CD4-positive, alpha-beta memory T cell (primary cell): ENCODE results near the gene SCYGR4. TPM values are rescaled to one million over a fixed set of nuclear protein-coding genes. Genes with fewer than 3 reads are reported as not detected.

Experiments used
- CTCF ChIA-PET: fragments of 350-600 bp; sonication (Branson Sonifier 250); formaldehyde crosslinking; loops from one replicate; lab custom pipeline; 2021; ENCODE audit warnings: inconsistent platforms; ENCODE audit not compliant: partially characterized antibody; lab: Charles Lee
- POLR2A ChIA-PET: fragments of 350-600 bp; sonication (Branson Sonifier 250); formaldehyde crosslinking; loops from one replicate; lab custom pipeline; 2021; ENCODE audit not compliant: partially characterized antibody; lab: Charles Lee
- DNase-seq, 5 donors: peaks; one replicate each; pipeline versions ENCODE4 v3.0.0 to v3.0.0-alpha.2; 2020 to 2022; ENCODE audit warnings: mixed read lengths in 1 of 5
- H3K27ac ChIP-seq: one replicate; pipeline ENCODE4 v1.7.0; 2013; ENCODE audit warnings: low read depth, low read length
- H3K27me3 ChIP-seq: 2 replicates; pipeline ENCODE4 v1.7.0; 2013; ENCODE audit warnings: mild to moderate bottlenecking, low read length, moderate library complexity; ENCODE audit not compliant: insufficient read depth
- H3K36me3 ChIP-seq: 2 replicates; pipeline ENCODE4 v1.7.0; 2013; ENCODE audit warnings: mild to moderate bottlenecking, low read length, moderate library complexity; ENCODE audit not compliant: insufficient read depth
- H3K4me1 ChIP-seq: 2 replicates; pipeline ENCODE4 v1.7.0; 2013; ENCODE audit warnings: mild to moderate bottlenecking, low read length, moderate library complexity; ENCODE audit not compliant: insufficient read depth
- H3K4me3 ChIP-seq, 2 donors: one replicate each; pipeline ENCODE4 v1.7.0; 2013; ENCODE audit warnings: low read length in 2 of 2, mild to moderate bottlenecking in 1 of 2
- H3K9me3 ChIP-seq, 2 donors: one replicate each; pipeline ENCODE4 v1.7.0; 2013; ENCODE audit warnings: low read length in 2 of 2, control low read depth in 1 of 2; ENCODE audit not compliant: control insufficient read depth in 1 of 2
- H3K27ac Mint-ChIP-seq, 7 donors: one replicate each; pipeline ENCODE4 v1.8.0; 2020 to 2021; ENCODE audit warnings: mixed read lengths in 7 of 7, mild to moderate bottlenecking in 6 of 7, inconsistent platforms in 3 of 7, moderate library complexity in 3 of 7
- H3K27me3 Mint-ChIP-seq, 2 donors: one replicate each; pipeline ENCODE4 v1.8.0; 2020 to 2021; ENCODE audit warnings: mixed read lengths in 2 of 2
- H3K36me3 Mint-ChIP-seq, 2 donors: one replicate each; pipeline ENCODE4 v1.8.0; 2020 to 2021; ENCODE audit warnings: mixed read lengths in 2 of 2, inconsistent platforms in 1 of 2, mild to moderate bottlenecking in 1 of 2
- H3K4me1 Mint-ChIP-seq, 4 donors: one replicate each; pipeline ENCODE4 v1.8.0; 2020 to 2021; ENCODE audit warnings: mixed read lengths in 4 of 4, mild to moderate bottlenecking in 1 of 4
- H3K4me3 Mint-ChIP-seq, 8 donors: one replicate each; pipeline ENCODE4 v1.8.0; 2020 to 2021; ENCODE audit warnings: mixed read lengths in 8 of 8, mild to moderate bottlenecking in 7 of 8, moderate library complexity in 6 of 8, inconsistent platforms in 3 of 8
- H3K9me3 Mint-ChIP-seq, 8 donors: one replicate each; pipeline ENCODE4 v1.8.0; 2020 to 2021; ENCODE audit warnings: mixed read lengths in 8 of 8, mild to moderate bottlenecking in 5 of 8, inconsistent platforms in 3 of 8, moderate library complexity in 1 of 8
- intact Hi-C: fragments of 100-400 bp; cut with micrococcal nuclease; formaldehyde crosslinking; loops from one replicate; pipeline ENCODE4 v1.15.1; 2023
- polyA plus RNA-seq, 2 donors: library from polyadenylated mRNA; unstranded; fragments of 300-500 nt; fragmentation: Illumina TruSeq; gene quantifications; one replicate each; pipeline ENCODE4 v1.2.3, GENCODE V29; 2021
- total RNA-seq, 2 experiments: library from RNA; stranded (reverse); gene quantifications; one replicate each; pipeline ENCODE4 v1.2.3, GENCODE V29; 2021

SCYGR4 gene
- not detected for total RNA-seq
- not detected for polyA plus RNA-seq

DNA sequence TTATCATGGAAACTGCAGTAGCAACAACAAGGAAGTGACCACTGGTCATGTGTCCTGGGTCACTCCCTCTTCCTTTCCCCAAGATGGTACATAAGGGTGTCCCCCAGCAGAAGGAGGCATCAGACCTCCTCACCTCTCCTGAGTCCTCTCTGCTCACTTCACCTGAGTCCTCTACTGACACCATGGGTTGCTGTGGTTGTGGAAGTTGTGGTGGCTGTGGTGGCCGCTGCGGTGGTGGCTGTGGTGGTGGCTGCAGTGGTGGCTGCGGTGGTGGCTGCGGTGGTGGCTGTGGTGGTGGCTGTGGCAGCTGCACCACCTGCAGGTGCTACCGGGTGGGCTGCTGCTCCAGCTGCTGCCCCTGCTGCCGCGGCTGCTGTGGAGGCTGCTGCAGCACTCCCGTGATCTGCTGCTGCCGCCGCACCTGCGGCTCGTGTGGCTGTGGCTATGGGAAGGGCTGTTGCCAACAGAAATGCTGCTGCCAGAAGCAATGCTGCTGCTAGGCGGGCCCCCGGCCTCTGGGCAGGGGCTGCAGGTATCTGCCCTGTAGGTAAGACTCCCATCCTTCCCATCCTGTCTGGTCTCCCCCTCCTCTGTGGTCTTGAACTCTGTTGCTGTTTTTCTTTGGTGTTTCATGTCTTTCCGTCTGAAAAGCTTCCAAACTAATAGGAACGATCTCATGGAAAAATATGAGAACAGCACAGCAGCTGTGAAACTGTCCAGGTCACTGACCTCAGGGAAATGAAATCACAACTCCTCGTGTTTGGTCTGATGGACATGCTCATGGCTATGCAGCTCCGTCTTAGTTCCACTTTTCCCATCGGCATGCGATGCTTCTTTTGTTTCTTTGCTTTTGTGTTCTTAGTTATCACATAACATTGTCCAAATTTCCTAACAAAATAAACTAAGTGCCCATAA, at the start of gene SCYGR4:
Gene SCYGR4, plus strand, starts transcription at position 183 of the 915 bp plus-strand sequence. Its CDS starts 0 bp downstream, at position 183.
- Histone ChIP-seq H3K27me3 (no peaks in the 10 kb centered on the region), H3K36me3 (no peaks in the 10 kb centered on the region), H3K9me3 (no peaks in the 10 kb centered on the region), H3K4me1 (no peaks in the 10 kb centered on the region), H3K4me3 (no peak within 1 kb of the TSS), H3K27ac (no peak within 1 kb of the TSS)
- ChIA-PET POLR2A (no interaction called here), CTCF (no interaction called here)
- Mint-ChIP-seq H3K4me3 (no peak within 1 kb of the TSS), H3K27ac (no peak within 1 kb of the TSS), H3K4me1 (no peaks in the 10 kb centered on the region), H3K36me3 (no peaks in the 10 kb centered on the region), H3K27me3 (peaks cover 9 to 10% of the 10 kb centered on the region in 2 donors), H3K9me3 (no peaks in the 10 kb centered on the region)
- DNase-seq = no peak
- intact Hi-C loops = no loop called here

DNA sequence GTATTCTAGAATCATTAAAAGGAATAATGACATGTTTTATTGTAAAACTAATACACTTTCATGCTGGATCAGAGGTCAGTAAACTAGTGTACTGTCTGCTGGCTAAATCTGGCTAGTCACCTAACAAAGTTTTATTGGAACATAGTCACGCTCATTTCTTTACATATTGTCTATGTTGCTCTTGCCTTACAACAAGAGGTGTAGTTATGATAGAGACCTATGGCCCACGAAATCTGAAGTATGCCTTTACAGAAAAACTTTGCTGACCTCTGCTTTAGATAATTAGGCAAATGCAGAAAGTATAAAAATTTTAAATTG, 48.5 kb upstream of the SCYGR4 start:
- intact Hi-C loops = no loop called here
- Mint-ChIP-seq H3K4me1 (peaks cover 0 to 8% (median 4%) of the 10 kb centered on the region in 4 donors), H3K27ac (no peak overlapping the region), H3K4me3 (no peak overlapping the region), H3K9me3 (no peaks in the 10 kb centered on the region), H3K36me3 (no peaks in the 10 kb centered on the region), H3K27me3 (no peaks in the 10 kb centered on the region)
- Histone ChIP-seq H3K27me3 (no peaks in the 10 kb centered on the region), H3K4me3 (no peak overlapping the region), H3K9me3 (no peaks in the 10 kb centered on the region), H3K27ac (no peak overlapping the region), H3K36me3 (no peaks in the 10 kb centered on the region), H3K4me1 (no peaks in the 10 kb centered on the region)
- no peak for DNase-seq
- POLR2A ChIA-PET = no interaction called here
- CTCF ChIA-PET = no interaction called here

GRCh38 chr2:227570615-227571014, 46.7 kb upstream of the SCYGR4 start:
- H3K4me1 ChIP-seq = no peaks in the 10 kb centered on the region
- Mint-ChIP-seq H3K9me3 (peaks cover 0 to 1% (median 0%) of the 10 kb centered on the region in 8 donors), H3K27ac (peak overlapping the region in 2 of 7 donors; percentile 5 to 41), H3K4me3 (no peak overlapping the region), H3K27me3 (peaks cover 0 to 1% of the 10 kb centered on the region in 2 donors), H3K36me3 (no peaks in the 10 kb centered on the region), H3K4me1 (peaks cover 0 to 8% (median 2%) of the 10 kb centered on the region in 4 donors)
- no peak overlapping the region for H3K4me3 ChIP-seq
- no peak overlapping the region for H3K27ac ChIP-seq
- intact Hi-C loops = no loop called here
- H3K9me3 ChIP-seq = no peaks in the 10 kb centered on the region
- DNase-seq = no peak
- CTCF ChIA-PET = no interaction called here
- no peaks in the 10 kb centered on the region for H3K36me3 ChIP-seq
- POLR2A ChIA-PET = no interaction called here
- H3K27me3 ChIP-seq = no peaks in the 10 kb centered on the region

DNA sequence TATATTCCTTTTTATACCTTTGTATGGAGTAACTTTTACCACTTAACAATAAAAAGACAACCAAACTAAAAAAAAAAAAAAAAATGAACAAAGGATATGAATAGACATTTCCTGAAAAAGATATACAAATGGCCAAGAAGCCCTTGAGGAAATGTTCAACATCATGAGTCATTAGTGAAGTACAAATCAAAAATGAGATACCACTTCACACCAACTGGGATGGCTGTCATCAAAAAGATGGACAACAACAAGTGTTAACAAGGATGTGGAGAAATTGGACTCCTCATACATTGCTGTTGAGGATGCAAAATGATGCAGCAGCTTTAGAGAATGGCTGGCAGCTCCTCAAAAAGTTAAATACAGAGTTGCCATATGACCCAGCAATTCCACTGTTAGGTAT, 41.2 kb upstream of the SCYGR4 start:
- Histone ChIP-seq H3K27me3 (peaks cover 4% of the 10 kb centered on the region), H3K27ac (no peak overlapping the region), H3K36me3 (no peaks in the 10 kb centered on the region), H3K4me3 (no peak overlapping the region), H3K4me1 (no peaks in the 10 kb centered on the region), H3K9me3 (no peaks in the 10 kb centered on the region)
- intact Hi-C loops = no loop called here
- Mint-ChIP-seq H3K9me3 (peaks cover 0 to 7% (median 1%) of the 10 kb centered on the region in 8 donors), H3K36me3 (peaks cover 0 to 1% of the 10 kb centered on the region in 2 donors), H3K27ac (no peak overlapping the region), H3K4me3 (no peak overlapping the region), H3K27me3 (peaks cover 23 to 34% of the 10 kb centered on the region in 2 donors), H3K4me1 (peaks cover 0 to 3% (median 0%) of the 10 kb centered on the region in 4 donors)
- POLR2A ChIA-PET = no interaction called here
- CTCF ChIA-PET = no interaction called here
- DNase-seq = no peak

DNA sequence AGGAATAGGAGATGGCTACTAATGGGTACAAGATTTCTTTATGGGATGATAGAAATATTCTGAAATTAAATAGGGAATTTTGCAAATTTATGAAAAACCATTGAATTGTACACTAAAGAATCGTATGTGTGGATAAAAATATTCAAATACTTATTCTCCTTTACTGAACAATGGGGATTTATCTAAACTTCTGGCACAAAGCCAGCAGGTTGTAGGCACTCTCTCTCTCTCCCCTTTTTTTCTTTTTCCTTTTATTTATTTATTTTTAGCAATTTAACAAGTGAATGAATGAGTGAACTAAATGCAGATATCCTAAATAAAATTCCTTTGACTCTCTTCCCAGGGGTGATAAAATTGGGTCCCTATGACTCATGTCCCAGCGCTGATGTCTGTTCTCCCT, 40.5 kb upstream of the SCYGR4 start:
- ChIA-PET POLR2A (no interaction called here), CTCF (no interaction called here)
- H3K27ac Mint-ChIP-seq = no peak overlapping the region

DNA sequence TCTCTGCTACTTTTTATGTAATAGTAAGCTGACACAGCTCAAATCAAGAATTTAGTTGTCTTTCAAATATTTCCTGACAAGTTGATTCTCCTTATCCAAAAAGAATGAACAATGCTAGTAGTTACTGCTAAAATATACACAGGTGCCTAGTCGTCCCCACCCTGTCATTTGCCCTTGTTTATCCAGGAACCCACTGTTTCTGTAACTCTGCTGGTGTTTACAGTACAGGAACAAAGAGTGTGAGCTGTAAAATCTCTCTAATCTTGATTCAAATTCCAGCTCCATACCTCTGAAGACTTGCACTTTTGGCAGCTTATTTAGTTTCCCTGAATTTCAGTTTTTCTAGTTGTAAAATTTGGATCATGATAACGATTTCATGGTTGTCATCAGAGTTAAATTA, 39.7 kb upstream of the SCYGR4 start:
- ChIA-PET CTCF (no interaction called here), POLR2A (no interaction called here)
- Histone ChIP-seq H3K4me3 (no peak overlapping the region), H3K27ac (no peak overlapping the region), H3K4me1 (no peaks in the 10 kb centered on the region), H3K9me3 (no peaks in the 10 kb centered on the region), H3K36me3 (no peaks in the 10 kb centered on the region), H3K27me3 (peaks cover 4% of the 10 kb centered on the region)
- Mint-ChIP-seq H3K4me1 (peaks cover 0 to 1% (median 0%) of the 10 kb centered on the region in 4 donors), H3K36me3 (peaks cover 3 to 7% of the 10 kb centered on the region in 2 donors), H3K27me3 (peaks cover 30 to 42% of the 10 kb centered on the region in 2 donors), H3K27ac (no peak overlapping the region), H3K9me3 (peaks cover 1 to 19% (median 15%) of the 10 kb centered on the region in 8 donors), H3K4me3 (no peak overlapping the region)
- no peak for DNase-seq
- intact Hi-C loops = no loop called here

More for the DNA sequence above, 40.5 kb upstream of the SCYGR4 start:
- Mint-ChIP-seq H3K4me3 (no peak overlapping the region), H3K36me3 (peaks cover 0 to 2% of the 10 kb centered on the region in 2 donors), H3K4me1 (peaks cover 0 to 3% (median 0%) of the 10 kb centered on the region in 4 donors), H3K9me3 (peaks cover 0 to 12% (median 7%) of the 10 kb centered on the region in 8 donors), H3K27me3 (peaks cover 26 to 37% of the 10 kb centered on the region in 2 donors)
- intact Hi-C loops = no loop called here
- no peak overlapping the region for H3K27ac ChIP-seq
- H3K36me3 ChIP-seq = no peaks in the 10 kb centered on the region
- H3K4me1 ChIP-seq = no peaks in the 10 kb centered on the region
- no peaks in the 10 kb centered on the region for H3K9me3 ChIP-seq
- peaks cover 4% of the 10 kb centered on the region for H3K27me3 ChIP-seq
- H3K4me3 ChIP-seq = no peak overlapping the region
- no peak for DNase-seq

- Histone ChIP-seq H3K9me3 (no peaks in the 10 kb centered on the region), H3K4me3 (no peak overlapping the region), H3K27me3 (peaks cover 4% of the 10 kb centered on the region), H3K36me3 (no peaks in the 10 kb centered on the region), H3K4me1 (no peaks in the 10 kb centered on the region), H3K27ac (no peak overlapping the region)
- Mint-ChIP-seq H3K4me1 (no peaks in the 10 kb centered on the region), H3K27me3 (peaks cover 31 to 45% of the 10 kb centered on the region in 2 donors), H3K4me3 (no peak overlapping the region), H3K27ac (no peak overlapping the region), H3K36me3 (peaks cover 4 to 11% of the 10 kb centered on the region in 2 donors), H3K9me3 (peaks cover 4 to 26% (median 22%) of the 10 kb centered on the region in 8 donors)
- intact Hi-C loops = no loop called here
- CTCF ChIA-PET = no interaction called here
- POLR2A ChIA-PET = no interaction called here
- DNase-seq = no peak
Measured at GRCh38 chr2:227578642-227579041, 38.7 kb upstream of the SCYGR4 start.
